ENCODE results near the gene PPEF1. TPM values are rescaled to one million over a fixed set of nuclear protein-coding genes. Genes with fewer than 3 reads are reported as not detected.
"Not testable (repeated sequence)": the region's sequence is repeated elsewhere in the genome, so short reads cannot be mapped to it uniquely, and the experiment has no call there.

Gene PPEF1
- total RNA-seq, 1 donor from 2014 or later, result 44.5 TPM

DNA sequence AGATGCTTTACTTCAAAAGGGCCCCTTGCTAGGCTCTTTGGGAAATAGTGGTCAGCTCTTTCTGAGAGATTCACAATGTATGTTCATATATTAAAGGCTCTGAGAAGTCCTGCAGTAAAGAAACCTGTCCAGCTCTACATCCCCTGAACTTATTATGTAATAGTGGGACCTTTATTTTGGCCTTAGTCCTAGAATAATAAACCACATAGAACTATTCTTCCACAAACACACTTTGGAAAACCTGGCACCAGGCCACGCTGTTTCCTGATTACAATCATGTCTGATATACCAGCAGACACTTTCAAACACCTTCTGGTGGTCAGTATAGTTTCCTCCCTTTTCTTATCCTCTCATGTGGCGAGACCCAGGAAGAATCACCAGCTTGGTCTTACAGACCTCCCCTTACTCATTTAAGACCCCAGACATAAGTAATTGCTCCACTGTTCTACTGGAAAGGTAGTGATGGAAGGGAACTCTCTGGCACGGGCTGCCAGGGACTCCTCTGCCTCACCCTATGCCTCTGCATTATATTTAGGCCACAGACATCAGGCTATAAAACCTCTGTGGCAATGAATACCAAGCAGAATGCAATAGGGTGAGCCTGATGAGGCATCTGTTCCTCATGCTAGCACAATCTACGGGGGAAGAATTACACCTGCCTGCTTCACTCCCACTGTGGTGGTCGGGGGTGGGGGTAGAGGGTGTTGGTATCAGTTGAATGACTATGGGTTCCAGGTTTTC lies 5.7 kb upstream of the PPEF1 start:
- no peak for DNase-seq

DNA sequence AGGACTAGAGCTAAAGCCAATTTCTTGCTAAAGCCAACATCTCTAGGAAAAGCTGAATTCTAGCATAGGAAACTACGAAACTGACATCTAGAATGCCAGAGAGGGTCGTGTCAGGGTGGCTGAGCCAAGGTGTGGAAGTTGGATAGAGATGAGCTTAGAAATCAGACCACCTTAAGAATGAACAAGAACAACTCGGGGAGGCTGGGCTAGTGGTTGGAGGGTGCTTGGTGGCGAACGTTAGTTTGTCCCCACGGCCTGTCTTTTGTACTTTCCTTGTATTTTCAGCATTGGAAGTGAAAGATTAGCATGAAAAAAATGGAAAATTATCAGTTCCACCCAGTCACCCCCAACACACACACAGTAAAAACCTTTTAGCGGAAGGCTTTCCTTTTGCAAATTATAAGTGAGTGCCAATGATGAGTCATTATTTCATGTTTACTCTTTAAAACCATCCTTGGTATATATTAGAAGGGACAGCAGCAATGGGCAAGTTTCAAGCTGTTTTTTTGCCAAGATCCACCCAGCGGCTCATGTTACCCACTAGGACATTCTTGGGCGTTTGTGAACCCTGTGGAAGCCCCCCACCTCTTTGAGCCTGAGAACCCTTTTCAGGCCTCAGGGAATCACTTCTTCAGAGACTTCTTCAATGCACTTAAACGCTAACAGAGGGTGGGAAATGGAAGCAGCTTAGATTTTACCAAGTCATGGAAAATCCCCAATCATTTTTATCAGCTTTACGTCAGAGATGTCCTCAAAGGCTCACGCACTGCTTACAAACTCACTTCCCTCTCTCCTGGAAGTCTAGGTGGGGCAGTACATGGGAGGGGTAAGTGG lies 4.9 kb upstream of the PPEF1 start:
- DNase-seq, result no peak

DNA sequence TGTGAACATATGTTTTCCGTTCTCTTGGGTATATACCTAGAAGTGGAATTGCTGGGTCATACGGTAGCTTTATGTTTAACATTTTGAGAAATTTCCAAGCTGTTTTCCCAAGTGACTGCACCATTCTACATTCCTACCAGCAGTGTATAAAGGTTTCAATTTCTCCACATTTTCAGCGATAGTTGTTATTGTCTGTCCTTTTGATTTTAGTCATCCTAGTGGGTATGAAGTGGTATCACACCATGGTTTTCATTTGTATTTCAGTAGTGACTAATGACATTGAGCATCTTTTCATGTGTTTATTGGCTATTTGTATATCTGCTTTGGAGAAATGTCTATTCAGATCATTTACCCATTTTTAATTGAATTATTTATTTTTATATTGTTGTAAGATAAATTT lies 2.4 kb downstream of the PPEF1 start:
- DNase-seq, result no peak

DNA sequence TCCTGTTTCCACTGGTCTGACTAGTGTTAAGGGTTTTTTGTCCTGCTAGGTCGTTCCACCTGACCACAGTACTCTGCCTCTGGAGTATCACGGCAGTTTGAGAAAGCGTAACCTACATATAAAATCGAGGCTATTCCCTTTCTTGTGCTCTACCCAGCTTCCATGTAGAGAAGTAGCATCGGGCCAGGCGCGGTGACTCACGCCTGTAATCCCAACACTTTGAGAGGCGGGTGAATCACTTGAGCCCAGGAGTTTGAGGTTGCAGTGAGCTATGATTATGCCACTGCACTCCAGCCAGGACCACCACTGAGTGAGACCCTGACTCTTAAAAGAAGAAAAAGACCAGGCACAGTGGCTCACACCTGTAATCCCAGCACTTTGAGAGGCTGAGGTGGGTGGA lies 7.5 kb downstream of the PPEF1 start:
- DNase-seq, result no peak

DNA sequence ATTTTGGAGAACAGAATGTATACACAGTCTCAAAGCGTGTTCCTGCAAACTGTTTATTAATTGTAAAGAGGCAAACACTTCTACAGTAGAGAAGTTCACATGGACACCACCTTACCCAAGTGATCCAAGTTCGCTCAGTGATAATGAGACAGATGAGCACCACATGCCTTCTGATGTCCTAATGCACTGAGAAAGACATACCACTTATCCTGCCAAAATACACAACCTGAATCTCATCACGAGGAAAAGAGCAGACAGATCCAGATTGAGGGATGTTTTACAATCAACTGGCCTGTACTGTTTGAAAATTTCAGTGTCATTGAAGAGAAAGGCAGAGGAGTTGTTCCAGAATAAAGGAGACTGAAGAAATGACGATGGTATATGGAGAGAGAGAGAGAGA lies 12.4 kb downstream of the PPEF1 start:
- DNase-seq, result no peak

DNA sequence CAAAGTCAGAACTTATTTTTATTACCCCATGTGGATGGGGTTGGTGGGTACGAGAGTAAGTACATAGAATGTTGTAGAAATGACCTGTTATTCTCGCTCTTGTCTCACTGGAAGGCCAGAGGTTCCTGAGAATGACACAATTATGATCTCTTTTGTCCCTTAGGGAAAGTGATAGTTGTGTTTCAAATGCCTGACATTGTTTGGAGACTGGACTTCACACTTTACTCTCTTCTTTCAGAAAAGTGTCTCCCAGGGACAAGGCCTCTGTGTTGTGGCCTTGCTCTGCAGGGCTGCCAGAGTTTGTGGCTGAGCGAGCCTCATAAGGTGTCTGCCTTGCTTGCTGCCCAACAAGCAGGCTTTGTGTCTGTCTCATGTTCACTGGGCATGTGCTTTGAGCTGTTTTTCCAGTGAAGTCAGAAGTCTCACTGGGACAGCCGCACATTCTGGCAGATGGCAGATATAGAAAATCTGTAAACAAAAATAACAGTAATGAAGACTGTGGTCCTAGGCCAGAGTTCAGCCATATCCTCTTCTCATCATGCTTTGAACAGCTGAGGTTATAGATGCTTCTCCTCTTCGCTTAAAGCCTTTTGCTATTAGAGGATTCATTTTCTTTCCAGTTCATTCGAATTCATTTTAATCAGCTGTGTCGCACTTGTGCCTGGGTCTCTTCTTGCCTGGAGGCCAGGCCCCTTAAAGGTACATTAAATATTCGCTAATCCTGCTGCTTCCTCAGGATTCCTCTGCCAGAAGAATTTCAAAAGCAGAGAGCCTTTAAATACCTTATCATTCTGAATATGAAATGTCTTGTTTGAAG lies 14.4 kb downstream of the PPEF1 start:
- DNase-seq, result no peak

DNA sequence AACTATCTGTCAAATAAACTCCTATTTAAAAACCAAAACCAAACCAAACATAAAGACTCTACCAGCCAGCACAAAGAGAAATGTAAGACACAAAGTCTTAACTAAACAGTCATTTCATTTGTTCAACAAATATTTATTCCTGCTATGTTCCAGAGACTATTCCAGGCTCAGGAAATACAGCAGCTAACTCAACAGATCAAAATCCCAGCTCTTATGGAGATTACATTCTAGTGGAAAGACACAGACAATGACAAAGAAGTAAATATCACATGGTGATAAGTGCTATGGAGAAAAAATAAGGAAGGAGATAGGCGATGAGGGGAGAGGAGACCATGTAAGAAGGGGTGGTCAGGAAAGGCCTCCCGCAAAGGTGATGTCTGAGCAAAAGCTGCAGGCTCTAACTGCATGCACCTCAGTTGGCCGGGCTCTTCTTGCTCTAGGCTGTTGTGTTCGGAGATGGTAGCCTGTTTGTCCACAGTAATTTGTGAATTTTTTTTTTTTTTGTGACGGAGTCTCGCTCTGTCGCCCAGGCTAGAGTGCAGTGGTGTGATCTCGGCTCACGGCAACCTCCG lies 15.1 kb downstream of the PPEF1 start:
- no peak for DNase-seq

DNA sequence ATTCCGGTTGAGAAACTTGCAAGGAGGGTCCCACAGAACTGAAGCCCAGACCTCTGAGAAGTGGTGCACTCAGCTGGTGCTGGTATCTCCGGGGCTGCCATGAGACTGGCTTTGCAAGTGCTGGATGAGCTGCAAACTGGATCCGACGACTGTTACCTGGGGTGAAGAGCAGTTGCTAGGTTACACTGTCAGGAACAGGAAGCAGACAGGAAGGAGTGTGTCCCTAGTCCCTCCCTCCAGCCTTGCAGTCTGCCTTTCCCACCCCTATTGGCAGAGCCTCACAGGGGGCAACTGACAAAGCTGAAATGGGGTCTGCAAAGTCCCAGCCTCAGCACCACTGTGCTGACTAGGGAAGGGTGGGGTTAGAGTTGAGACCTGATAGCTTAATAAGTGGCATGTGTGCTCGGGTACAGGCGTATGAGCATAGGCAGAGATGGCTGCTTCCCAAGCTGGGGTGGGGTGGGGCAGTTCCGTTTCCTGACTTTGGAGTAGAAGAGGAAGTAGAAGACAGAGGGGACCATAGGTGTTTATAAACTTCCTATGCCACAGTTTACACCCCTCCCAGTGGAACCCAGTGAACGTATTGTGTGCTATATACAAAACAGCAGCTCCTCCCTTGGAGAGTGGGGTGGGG lies 18.0 kb downstream of the PPEF1 start:
- no peak for DNase-seq

DNA sequence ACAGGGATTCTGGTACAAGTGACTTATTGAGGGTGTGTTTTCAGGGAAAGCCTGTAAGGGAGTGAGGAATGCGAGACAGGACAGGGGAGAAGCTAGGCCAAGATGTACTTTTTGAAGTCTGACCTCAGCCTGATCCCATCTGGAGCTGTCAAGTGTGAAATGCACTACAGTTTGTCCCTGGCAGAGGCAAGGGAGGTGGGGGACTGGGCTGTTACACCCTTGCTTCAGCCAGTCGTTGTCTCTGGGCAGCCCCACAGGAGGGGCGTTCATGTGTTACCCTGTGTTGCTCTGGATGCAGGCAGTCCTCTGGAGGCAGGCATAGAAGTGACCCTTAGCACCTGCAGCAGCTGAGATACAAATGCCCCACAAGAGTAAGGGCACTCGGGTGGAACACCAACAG lies 25.8 kb downstream of the PPEF1 start:
- DNase-seq, result no peak

DNA sequence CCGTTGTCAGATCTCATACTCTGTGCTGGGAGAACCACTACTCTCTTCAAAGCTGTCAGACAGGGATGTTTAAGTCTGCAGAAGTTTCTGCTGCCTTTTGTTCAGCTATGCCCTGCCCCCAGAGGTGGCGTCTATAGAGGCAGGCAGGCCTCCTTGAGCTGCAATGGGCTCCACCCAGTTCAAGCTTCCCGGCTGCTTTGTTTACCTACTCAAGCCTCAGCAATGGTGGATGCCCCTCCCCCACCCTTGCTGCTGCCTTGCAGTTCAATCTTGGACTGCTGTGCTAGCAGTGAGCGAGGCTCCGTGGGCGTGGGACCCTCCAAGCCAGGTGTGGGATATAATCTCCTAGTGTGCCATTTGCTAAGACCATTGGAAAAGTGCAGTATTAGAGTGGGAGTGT lies 32.2 kb downstream of the PPEF1 start:
- DNase-seq, result not testable (repeated sequence)

DNA sequence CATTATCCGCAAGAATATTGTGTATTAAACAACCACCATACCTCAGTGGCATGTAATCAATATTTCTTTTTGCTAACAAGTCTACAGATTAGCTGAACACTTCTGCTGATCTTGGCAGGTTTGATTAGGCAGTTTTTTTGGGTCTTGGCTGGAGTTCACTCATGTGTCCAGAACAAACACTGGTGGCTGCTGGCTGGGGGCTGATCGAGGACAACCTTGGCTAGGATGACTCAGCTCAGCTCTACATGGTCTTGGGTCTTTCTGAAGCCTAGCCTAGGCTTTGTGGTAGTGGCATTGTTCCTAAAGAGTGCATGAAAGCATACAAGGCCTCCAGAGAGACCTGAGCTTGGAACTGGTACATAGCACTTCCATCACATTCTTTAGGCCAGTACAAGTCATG lies 41.1 kb downstream of the PPEF1 start:
- DNase-seq, result no peak

DNA sequence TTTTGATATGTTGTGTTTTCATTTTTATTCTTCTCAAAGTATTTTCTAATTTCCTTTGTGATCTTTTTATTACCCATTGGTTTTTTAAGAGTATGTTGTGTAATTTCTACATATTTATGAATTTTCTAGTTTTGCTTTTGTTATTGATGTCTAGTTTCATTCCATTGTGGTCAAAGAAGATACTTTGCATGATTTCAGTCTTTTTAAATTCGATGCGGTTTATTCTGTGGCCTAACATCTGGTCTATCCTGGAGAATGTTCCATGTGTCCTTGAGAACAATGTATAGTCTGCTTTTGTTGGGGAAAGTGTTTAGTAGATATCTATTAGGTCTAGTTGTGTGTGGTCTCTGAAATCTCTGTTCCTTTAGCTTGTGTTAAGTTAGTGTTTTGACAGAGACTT lies 46.2 kb downstream of the PPEF1 start:
- no peak for DNase-seq

DNA sequence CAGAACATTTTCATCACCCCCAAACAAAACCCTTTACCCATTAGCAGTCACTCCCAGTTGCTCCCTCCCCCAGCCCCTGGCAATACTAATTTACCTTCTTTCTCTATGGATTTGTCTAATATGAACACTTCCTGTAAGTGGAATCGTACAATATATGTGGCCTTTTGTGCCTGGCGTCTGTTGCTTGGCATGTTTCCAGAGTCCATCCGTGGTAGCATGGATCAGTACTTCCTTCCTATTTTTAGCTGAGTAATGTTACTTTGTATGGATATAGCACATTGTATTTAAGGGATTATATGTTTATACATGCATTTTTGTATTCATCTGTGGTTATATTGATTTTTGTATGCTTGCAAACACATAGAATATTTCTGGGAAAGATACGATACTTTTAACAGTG lies 48.2 kb downstream of the PPEF1 start:
- DNase-seq, result no peak

DNA sequence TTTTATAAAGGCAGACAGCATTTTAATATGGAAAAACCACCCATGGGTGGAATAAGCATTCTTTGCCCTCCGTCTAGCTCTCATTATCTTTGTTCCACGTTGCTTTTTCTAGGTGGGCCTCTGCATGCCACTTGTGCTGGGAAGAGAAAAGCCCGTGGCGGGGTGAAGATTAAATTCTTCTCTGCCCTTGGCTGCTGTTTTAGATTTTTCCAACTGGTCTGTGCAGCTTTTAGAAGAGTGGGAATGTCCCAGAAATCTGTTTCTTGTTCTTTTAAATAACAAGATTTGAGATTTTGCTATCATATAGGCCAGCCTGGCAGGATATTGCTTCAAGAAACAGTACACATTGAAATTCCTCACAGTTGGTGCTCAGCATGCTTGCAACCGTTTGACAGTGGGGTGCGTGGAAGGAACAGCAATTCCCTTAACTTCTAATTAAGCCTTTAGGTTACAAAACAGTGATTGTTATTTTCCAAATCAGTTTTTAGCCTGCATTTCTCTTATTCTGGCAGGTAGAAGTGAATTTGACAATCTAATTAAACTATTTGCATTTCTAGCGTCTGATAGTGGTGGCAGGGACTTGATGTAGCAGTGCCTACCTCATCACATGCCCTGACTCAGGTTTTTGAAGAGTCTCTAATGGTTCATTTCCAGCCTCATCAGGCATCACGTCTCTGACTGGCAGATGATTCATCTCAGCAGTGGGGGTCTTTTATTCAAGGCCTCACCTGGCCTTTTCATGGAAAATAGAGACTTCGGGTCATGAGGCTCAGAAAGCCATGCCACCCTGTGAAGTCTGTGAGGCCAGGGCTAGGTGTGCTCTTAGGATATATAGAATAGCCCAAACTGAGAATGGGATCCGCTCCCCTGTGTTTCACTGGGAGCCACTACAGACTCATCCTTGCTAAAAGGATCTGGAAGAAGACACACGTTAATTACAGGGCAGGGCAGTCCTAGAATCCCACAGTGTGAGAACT lies 50.8 kb downstream of the PPEF1 start:
- no peak for DNase-seq

DNA sequence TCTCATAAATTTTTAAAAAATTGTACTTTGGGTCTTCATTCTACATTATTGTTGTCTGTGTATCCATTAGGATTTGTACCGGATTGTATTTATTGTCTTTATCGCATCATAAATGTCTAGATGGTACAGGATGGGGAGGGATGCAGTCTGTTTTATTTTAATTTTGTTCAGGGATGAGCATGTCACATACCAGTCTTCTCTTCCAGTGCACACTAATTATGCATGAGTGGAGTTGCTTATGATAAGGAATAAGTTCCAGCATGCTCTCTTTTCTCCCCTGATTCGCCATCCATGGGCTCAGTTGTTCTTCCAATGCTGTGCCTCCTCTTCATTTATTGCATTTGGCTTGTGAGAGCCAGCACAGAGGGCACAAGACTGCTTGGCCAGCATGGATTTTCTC lies 54.3 kb downstream of the PPEF1 start:
- DNase-seq, result no peak

DNA sequence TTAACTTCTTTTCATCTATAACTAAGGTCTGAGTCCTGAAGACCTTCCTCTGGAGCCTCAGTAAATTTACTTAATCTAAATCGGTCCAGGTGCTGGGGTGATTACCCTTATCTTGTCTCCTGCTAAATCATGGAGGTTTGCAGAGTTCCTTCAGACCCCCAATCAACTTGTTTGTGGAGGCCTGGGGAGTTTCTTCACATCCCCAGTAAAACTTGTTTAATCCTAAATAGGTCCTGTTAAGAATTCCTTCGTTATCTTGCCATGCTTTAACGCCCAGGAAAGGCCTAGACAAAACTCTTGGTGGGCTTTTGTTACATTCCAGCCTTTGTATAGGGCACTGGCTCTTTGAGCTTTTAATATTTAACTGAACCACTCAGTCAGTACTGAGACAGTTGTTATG lies 55.7 kb downstream of the PPEF1 start:
- not testable (repeated sequence) for DNase-seq

DNA sequence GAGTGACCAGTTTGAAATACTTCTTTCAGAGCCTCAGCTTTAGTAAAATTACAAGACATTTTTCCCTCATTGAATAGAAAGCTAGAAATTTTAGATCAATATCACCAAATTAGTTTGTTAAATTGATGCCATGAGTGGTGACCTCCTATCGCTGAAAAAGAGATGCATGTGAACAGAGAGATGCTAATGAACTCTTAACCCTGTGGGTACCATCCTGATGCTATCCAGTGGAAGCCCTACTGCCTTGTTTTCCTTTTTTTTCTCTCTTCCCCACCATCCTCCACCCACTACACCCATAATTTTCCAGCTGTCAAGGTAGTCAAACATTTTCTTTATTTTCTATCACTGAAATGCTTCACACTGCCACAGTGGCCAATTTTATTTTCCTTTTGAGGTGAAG lies 61.9 kb downstream of the PPEF1 start:
- DNase-seq, result no peak

DNA sequence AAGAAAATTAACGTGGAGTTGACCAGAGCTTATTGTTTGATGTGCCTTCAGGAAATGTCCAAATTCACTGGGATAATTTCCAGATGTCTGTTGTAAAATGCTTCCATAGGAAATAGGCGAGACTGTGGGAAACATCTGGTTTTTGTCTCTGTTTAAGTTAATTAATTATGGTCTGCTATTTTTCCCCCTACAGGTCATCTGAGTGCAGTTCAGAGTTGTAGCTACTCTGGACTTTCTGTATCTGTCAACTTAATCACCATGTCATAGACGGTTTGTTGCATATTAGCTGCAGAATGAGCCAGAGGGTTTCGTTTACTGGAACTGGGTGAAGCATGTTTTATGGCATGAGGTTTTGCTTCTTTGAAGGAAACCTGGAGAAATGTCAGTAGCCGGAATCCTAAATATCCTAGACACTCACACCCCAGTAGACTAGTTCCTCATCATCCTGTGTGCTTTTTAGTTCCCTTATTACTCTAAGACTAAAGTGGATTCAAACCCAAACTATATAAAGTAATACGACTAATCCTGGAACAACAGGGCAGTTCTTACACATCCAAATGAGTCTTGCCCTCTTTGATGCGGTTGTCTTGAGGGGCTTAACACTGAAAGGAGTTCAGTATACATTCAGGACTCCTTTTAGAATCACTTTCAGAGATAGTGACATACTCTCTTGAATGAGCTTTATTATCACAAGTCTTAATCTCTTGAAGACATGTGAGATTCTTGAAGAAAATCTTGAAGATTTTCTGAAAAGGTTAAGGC lies 62.5 kb downstream of the PPEF1 start:
- no peak for DNase-seq

DNA sequence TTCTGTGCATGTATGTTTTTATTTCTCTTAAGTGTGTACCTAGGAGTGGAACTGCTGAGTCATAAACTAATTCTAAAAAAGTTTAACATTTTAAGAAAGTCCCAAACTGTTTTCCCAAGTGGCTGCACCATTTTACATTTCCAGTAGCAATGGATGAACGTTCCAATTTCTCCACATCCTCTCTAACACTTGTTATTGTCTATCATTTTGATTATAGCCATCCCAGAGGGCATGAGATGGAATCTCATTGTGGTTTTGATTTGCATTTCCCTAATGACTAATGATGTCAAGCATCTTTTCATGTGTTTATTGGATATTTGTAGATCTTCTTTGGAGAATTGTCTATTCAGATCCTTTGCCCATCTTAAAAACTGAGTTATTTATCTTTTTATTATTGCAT lies 82.5 kb downstream of the PPEF1 start:
- DNase-seq, result no peak

DNA sequence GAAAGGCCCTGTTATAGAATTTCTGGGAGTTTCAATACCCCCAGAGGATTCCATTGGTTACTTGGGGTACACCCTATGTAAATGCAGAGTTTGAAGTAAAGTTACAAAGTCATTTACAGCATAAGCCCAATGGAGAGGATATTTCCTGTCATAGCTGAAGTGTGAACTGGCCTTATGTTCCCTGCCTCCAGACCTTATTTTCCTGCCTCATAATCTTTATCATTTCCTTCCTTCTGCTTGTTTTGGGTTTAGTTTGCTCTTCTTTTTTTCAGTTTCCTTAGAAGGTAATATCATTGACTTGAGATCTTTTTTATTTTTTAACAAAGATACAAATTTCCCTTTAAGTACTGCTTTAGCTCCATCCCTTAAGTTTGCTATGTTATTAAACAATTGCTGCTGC lies 85.4 kb downstream of the PPEF1 start:
- DNase-seq, result no peak

All from occipital lobe (tissue), 2 donors.